Measurements from ENCODE around the gene OSTF1. TPM values are rescaled to one million over a fixed set of nuclear protein-coding genes. Genes with fewer than 3 reads are reported as not detected.

The OSTF1 gene
- total RNA-seq, 1 donor from 2014 or later = 77.8 TPM

GRCh38 chr9:75184471-75184870 lies 96.2 kb downstream of the OSTF1 start:
- H3K9me3 ChIP-seq = no peaks in the 10 kb centered on the region
- intact Hi-C loops (cut with DNase I) = loop anchor here (10.0 kb wide), 1 partner anchor 680 kb away; no protein-coding TSS in a partner anchor
- ATAC-seq = no peak
- no peaks in the 10 kb centered on the region for H3K4me1 ChIP-seq
- TF ChIP-seq CTCF (IDR thresholded peaks at IDR 0.05) = no peak
- no peak for DNase-seq
- H3K36me3 ChIP-seq = no peaks in the 10 kb centered on the region
- no peak overlapping the region for H3K4me3 ChIP-seq
- H3K27ac ChIP-seq = no peak overlapping the region
- no peaks in the 10 kb centered on the region for H3K27me3 ChIP-seq

- DNase-seq (no peak), ATAC-seq (peak; percentile 82)
- no peaks in the 10 kb centered on the region for H3K27me3 ChIP-seq
- no peak overlapping the region for H3K4me3 ChIP-seq
- H3K4me1 ChIP-seq = no peaks in the 10 kb centered on the region
- no peak overlapping the region for H3K27ac ChIP-seq
- peak; percentile 64 for TF ChIP-seq CTCF (IDR thresholded peaks at IDR 0.05)
- intact Hi-C loops (cut with DNase I) = loop anchor here (10.0 kb wide), 1 partner anchor 679 kb away; no protein-coding TSS in a partner anchor
- no peaks in the 10 kb centered on the region for H3K9me3 ChIP-seq
- no peaks in the 10 kb centered on the region for H3K36me3 ChIP-seq
Observed at GRCh38 chr9:75185585-75186170, 97.4 kb downstream of the OSTF1 start.

GRCh38 chr9:75186767-75187380 lies 98.6 kb downstream of the OSTF1 start:
- H3K27ac ChIP-seq = no peak overlapping the region
- ATAC-seq (peak; percentile 43), DNase-seq (no peak)
- no peaks in the 10 kb centered on the region for H3K27me3 ChIP-seq
- intact Hi-C loops (cut with DNase I) = loop anchor here (10.0 kb wide), 1 partner anchor 678 kb away; no protein-coding TSS in a partner anchor
- H3K9me3 ChIP-seq = no peaks in the 10 kb centered on the region
- H3K4me3 ChIP-seq = no peak overlapping the region
- H3K4me1 ChIP-seq = no peaks in the 10 kb centered on the region
- TF ChIP-seq CTCF (IDR thresholded peaks at IDR 0.05) = peak; percentile 90
- no peaks in the 10 kb centered on the region for H3K36me3 ChIP-seq

GRCh38 chr9:75188756-75189155 lies 100.4 kb downstream of the OSTF1 start:
- no peak overlapping the region for H3K4me3 ChIP-seq
- H3K27ac ChIP-seq = no peak overlapping the region
- no peaks in the 10 kb centered on the region for H3K4me1 ChIP-seq
- H3K9me3 ChIP-seq = no peaks in the 10 kb centered on the region
- intact Hi-C loops (cut with DNase I) = loop anchor here (10.0 kb wide), 1 partner anchor 676 kb away; no protein-coding TSS in a partner anchor
- DNase-seq (no peak), ATAC-seq (no peak)
- no peaks in the 10 kb centered on the region for H3K36me3 ChIP-seq
- no peaks in the 10 kb centered on the region for H3K27me3 ChIP-seq
- no peak for TF ChIP-seq CTCF (IDR thresholded peaks at IDR 0.05)

- H3K4me3 ChIP-seq = no peak overlapping the region
- ATAC-seq (no peak), DNase-seq (no peak)
- H3K9me3 ChIP-seq = no peaks in the 10 kb centered on the region
- no peak overlapping the region for H3K27ac ChIP-seq
- H3K4me1 ChIP-seq = no peaks in the 10 kb centered on the region
- H3K36me3 ChIP-seq = no peaks in the 10 kb centered on the region
- no peak for TF ChIP-seq CTCF (IDR thresholded peaks at IDR 0.05)
- H3K27me3 ChIP-seq = no peaks in the 10 kb centered on the region
- intact Hi-C loops (cut with DNase I) = no loop called here
Observed at GRCh38 chr9:75190762-75191161, 102.4 kb downstream of the OSTF1 start.

Other genes with a start within 250 kb of the OSTF1 start
- gene TRPM6, start 200.6 kb upstream of the OSTF1 start, total RNA-seq = 1.2 TPM
- 2.9 TPM for gene C9orf40, start 135.6 kb upstream of the OSTF1 start, total RNA-seq
- gene CARNMT1, start 60.2 kb upstream of the OSTF1 start, total RNA-seq = 15.7 TPM
- 40.4 TPM for gene NMRK1, start 359 bp upstream of the OSTF1 start, total RNA-seq